NCI-H146 treated with DMSO at 0.1 percent for 48 hours (cell line): ENCODE measurements around the gene ZNF575.
"Not testable (repeated sequence)": the region's sequence is repeated elsewhere in the genome, so short reads cannot be mapped to it uniquely, and the experiment has no call there.

Experiments used
- DNase-seq: peaks from one replicate; lab custom pipeline; 2025; ENCODE audit not compliant: unreplicated experiment; lab: John Stamatoyannopoulos, UW

The ZNF575 gene

GRCh38 chr19:43507880-43508279, 25.1 kb upstream of the ZNF575 start:
- no peak for DNase-seq

GRCh38 chr19:43510713-43511112, 22.3 kb upstream of the ZNF575 start:
- DNase-seq = no peak

- no peak for DNase-seq
Measured at GRCh38 chr19:43511324-43511723, 21.7 kb upstream of the ZNF575 start.

- DNase-seq = not testable (repeated sequence)
Measured at GRCh38 chr19:43512399-43512798, 20.6 kb upstream of the ZNF575 start.

- DNase-seq = no peak
Measured at GRCh38 chr19:43518051-43518450, 14.9 kb upstream of the ZNF575 start.

- peak; percentile 62 for DNase-seq
Measured at GRCh38 chr19:43519436-43520088, 13.4 kb upstream of the ZNF575 start.

GRCh38 chr19:43522929-43523328, 10.1 kb upstream of the ZNF575 start:
- DNase-seq = no peak

- not testable (repeated sequence) for DNase-seq
Measured at GRCh38 chr19:43523696-43524095, 9.3 kb upstream of the ZNF575 start.

- DNase-seq = no peak
Measured at GRCh38 chr19:43524922-43525835, 7.8 kb upstream of the ZNF575 start.

GRCh38 chr19:43525836-43526771, 6.9 kb upstream of the ZNF575 start:
- DNase-seq = no peak

GRCh38 chr19:43526884-43527859, 5.8 kb upstream of the ZNF575 start, which contains the start of gene ETHE1:
ETHE1 (minus strand) TSS chr19:43527201; CDS start chr19:43527177, 24 bp downstream.
- DNase-seq = peak; percentile 76

GRCh38 chr19:43527860-43528622, 4.9 kb upstream of the ZNF575 start:
- no peak for DNase-seq

- DNase-seq = peak; percentile 70
Measured at GRCh38 chr19:43532571-43532961, 422 bp upstream of the ZNF575 start.

GRCh38 chr19:43533546-43534304, 737 bp downstream of the ZNF575 start:
- DNase-seq = peak; percentile 95

- no peak for DNase-seq
Measured at GRCh38 chr19:43534305-43534815, 1.4 kb downstream of the ZNF575 start.

- DNase-seq = no peak
Measured at GRCh38 chr19:43534816-43535761, 2.1 kb downstream of the ZNF575 start.

GRCh38 chr19:43538922-43539321, 5.9 kb downstream of the ZNF575 start:
- DNase-seq = no peak
